Liver (tissue), 9 donors: ENCODE results near the gene FEM1B. TPM values are rescaled to one million over a fixed set of nuclear protein-coding genes. Genes with fewer than 3 reads are reported as not detected.

Experiments
- DNase-seq: peaks from one replicate; pipeline ENCODE4 v3.0.0-alpha.2; 2017; ENCODE audit warnings: low spot score
- H3K27ac ChIP-seq, 2 donors: one replicate each; pipeline ENCODE4 v1.7.0; 2013; ENCODE audit warnings: inconsistent platforms in 2 of 2, low read length in 2 of 2, control low read depth in 1 of 2, low read depth in 1 of 2, mild to moderate bottlenecking in 1 of 2
- H3K27me3 ChIP-seq, 4 donors: one replicate each; pipeline versions ENCODE4 v1.6.1 to v1.7.0; 2013; ENCODE audit warnings: low read length in 3 of 4, inconsistent platforms in 1 of 4, mild to moderate bottlenecking in 1 of 4, moderate library complexity in 1 of 4; ENCODE audit not compliant: control insufficient read depth in 4 of 4, insufficient read depth in 4 of 4
- H3K36me3 ChIP-seq, 4 donors: one replicate each; pipeline versions ENCODE4 v1.6.1 to v1.7.0; 2013; ENCODE audit warnings: low read length in 3 of 4, mild to moderate bottlenecking in 3 of 4, low read depth in 1 of 4, moderate library complexity in 1 of 4; ENCODE audit not compliant: control insufficient read depth in 4 of 4, insufficient read depth in 3 of 4
- H3K4me1 ChIP-seq, 4 donors: one replicate each; pipeline versions ENCODE4 v1.6.1 to v1.7.0; 2013; ENCODE audit warnings: low read length in 3 of 4, mild to moderate bottlenecking in 3 of 4, moderate library complexity in 1 of 4; ENCODE audit not compliant: control insufficient read depth in 4 of 4, insufficient read depth in 4 of 4
- H3K4me3 ChIP-seq, 3 donors: one replicate each; pipeline versions ENCODE4 v1.6.1 to v1.7.0; 2013; ENCODE audit warnings: low read length in 3 of 3, control low read depth in 1 of 3, low read depth in 1 of 3, mild to moderate bottlenecking in 1 of 3
- H3K9ac ChIP-seq, 2 donors: one replicate each; pipeline ENCODE4 v1.7.0; 2013; ENCODE audit warnings: low read length in 2 of 2, mild to moderate bottlenecking in 2 of 2, moderate library complexity in 2 of 2, control low read depth in 1 of 2, low read depth in 1 of 2
- H3K9me3 ChIP-seq, 4 donors: one replicate each; pipeline versions ENCODE4 v1.6.1 to v1.7.0; 2013; ENCODE audit warnings: low read length in 3 of 4; ENCODE audit not compliant: control insufficient read depth in 4 of 4
- EGR1 ChIP-seq, 2 donors: IDR thresholded peaks; 2 replicates each; pipeline ENCODE4 v1.6.1; 2016 to 2018; ENCODE audit warnings: antibody characterized with exemption in 2 of 2, low read depth in 2 of 2
- FOXA1 ChIP-seq: IDR thresholded peaks from 2 replicates; pipeline ENCODE4 v1.6.1; 2016; ENCODE audit warnings: antibody characterized with exemption
- FOXA2 ChIP-seq: IDR thresholded peaks from 2 replicates; pipeline ENCODE4 v1.6.1; 2016; ENCODE audit warnings: antibody characterized with exemption
- GABPA ChIP-seq, 2 donors: IDR thresholded peaks in 1 of 2; conservative IDR thresholded peaks in 1 of 2; 2 replicates each; pipeline ENCODE4 v1.6.1; 2016; ENCODE audit warnings: antibody characterized with exemption in 2 of 2, mild to moderate bottlenecking in 1 of 2, moderate library complexity in 1 of 2
- HNF4G ChIP-seq: IDR thresholded peaks from 2 replicates; pipeline ENCODE4 v1.6.1; 2016; ENCODE audit warnings: antibody characterized with exemption
- JUND ChIP-seq, 2 donors: IDR thresholded peaks; 2 replicates each; pipeline ENCODE4 v1.6.1; 2016; ENCODE audit warnings: antibody characterized with exemption in 2 of 2
- MAX ChIP-seq: IDR thresholded peaks from 2 replicates; pipeline ENCODE4 v1.6.1; 2016; ENCODE audit warnings: antibody characterized with exemption
- NR2F2 ChIP-seq: IDR thresholded peaks from 2 replicates; pipeline ENCODE4 v1.6.1; 2016; ENCODE audit warnings: antibody characterized with exemption
- RAD21 ChIP-seq, 2 donors: IDR thresholded peaks; 2 replicates each; pipeline ENCODE4 v1.6.1; 2016; ENCODE audit warnings: antibody characterized with exemption in 2 of 2, mild to moderate bottlenecking in 2 of 2
- REST ChIP-seq: IDR thresholded peaks from 2 replicates; pipeline ENCODE4 v1.6.1; 2016; ENCODE audit warnings: antibody characterized with exemption, mild to moderate bottlenecking
- RXRA ChIP-seq, 2 donors: IDR thresholded peaks; 2 replicates each; pipeline ENCODE4 v1.6.1; 2017 to 2018; ENCODE audit warnings: antibody characterized with exemption in 2 of 2, mild to moderate bottlenecking in 1 of 2
- TAF1 ChIP-seq: conservative IDR thresholded peaks from 2 replicates; pipeline ENCODE4 v1.6.1; 2016; ENCODE audit warnings: antibody characterized with exemption, mild to moderate bottlenecking
- YY1 ChIP-seq: IDR thresholded peaks from 2 replicates; pipeline ENCODE4 v1.6.1; 2016; ENCODE audit warnings: antibody characterized with exemption, mild to moderate bottlenecking
- WGBS: extraction: QIAGEN DNeasy Blood & Tissue Kit; methylation state at CpG from one replicate; pipeline ENCODE4 v1.1.7; 2013; 5-methylcytosine and 5-hydroxymethylcytosine counted together
- polyA plus RNA-seq, 2 donors: library from polyadenylated mRNA; stranded (reverse) in 1 of 2; unstranded in 1 of 2; fragments of 200-250 nt in 1 of 2; fragments of >200 nt in 1 of 2; fragmentation: Nextera tagmentation in 1 of 2; extraction: Ambion mirVana in 1 of 2; gene quantifications; one replicate each; pipeline versions ENCODE4 v1.2.1 to v1.2.3, GENCODE V29; 2013 to 2015
- total RNA-seq, 2 donors: library from RNA; depleted of rRNA; stranded (reverse); fragments of >200 nt; gene quantifications; one replicate each; pipeline ENCODE4 v1.2.3, GENCODE V29; 2014
- TF ChIP-seq, protein P1 (sequence below): IDR thresholded peaks from 2 replicates; pipeline ENCODE4 v1.6.1; 2016; ENCODE audit warnings: antibody characterized with exemption
- donor health status: healthy.
- donor health status: healthy.
- donor health status: healthy.
- donor health status: healthy.
- donor health status: healthy.

FEM1B gene
- total and polyA plus RNA-seq, 4 donors: 6.2 to 39.5 (median 17.8) TPM

DNA sequence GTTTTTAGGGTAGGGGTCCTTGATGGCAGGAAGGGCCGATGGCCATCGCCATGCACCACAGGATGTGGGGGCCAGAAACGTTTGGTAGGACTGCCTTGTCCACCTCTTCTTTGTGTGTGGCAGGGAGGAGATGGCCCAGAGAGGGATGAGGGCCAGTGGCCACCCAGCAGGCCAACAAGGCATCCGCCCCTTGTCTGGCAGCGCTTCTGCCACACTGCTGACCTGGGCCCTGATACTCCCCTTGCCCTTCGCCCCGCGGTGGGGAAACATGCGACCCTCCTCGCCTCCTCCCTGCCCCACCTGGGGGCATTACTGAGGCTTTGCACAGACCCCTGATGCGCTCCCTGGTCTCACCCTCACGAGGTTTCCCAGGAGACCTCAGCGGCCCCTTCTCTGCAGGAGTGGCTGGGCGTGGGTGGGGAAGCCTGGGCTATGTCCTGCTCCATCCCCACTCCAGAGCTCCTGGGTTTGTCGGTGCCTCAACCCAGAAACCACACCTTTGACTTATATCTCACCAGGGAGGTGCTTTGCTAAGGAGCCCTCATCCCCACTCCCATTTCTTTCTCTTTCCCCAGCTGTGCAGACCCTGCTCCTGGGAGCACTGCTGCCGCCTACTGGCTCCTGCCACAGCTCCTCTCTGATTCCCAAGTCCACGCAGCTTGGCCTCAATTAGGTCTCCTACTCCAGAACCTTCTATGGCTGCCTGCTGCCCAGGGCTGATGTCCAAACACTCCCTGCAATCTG, 38.7 kb downstream of the FEM1B start (continued):
- no peak for TF ChIP-seq MAX

- Histone ChIP-seq H3K9me3 (no peaks in the 10 kb centered on the region), H3K27ac (no peak overlapping the region), H3K4me3 (no peak overlapping the region), H3K27me3 (no peaks in the 10 kb centered on the region), H3K9ac (no peak overlapping the region), H3K4me1 (no peaks in the 10 kb centered on the region), H3K36me3 (no peaks in the 10 kb centered on the region)
- no peak for DNase-seq
- TF ChIP-seq, protein P1, sequence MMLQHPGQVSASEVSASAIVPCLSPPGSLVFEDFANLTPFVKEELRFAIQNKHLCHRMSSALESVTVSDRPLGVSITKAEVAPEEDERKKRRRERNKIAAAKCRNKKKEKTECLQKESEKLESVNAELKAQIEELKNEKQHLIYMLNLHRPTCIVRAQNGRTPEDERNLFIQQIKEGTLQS: no peak
- TF ChIP-seq RXRA (IDR thresholded peaks at IDR 0.05): no peak
- TF ChIP-seq FOXA2: no peak
- TF ChIP-seq JUND (IDR thresholded peaks at IDR 0.05): no peak
- no peak for TF ChIP-seq REST
- TF ChIP-seq FOXA1: no peak
- TF ChIP-seq GABPA (IDR thresholded peaks at IDR 0.05 in 1 of 2, conservative IDR thresholded peaks at IDR 0.05 in 1 of 2): no peak
- TF ChIP-seq YY1: no peak
- no peak for TF ChIP-seq MAX
- no peak for TF ChIP-seq TAF1
- no peak for TF ChIP-seq RAD21 (IDR thresholded peaks at IDR 0.05)
- TF ChIP-seq HNF4G: no peak
- TF ChIP-seq NR2F2: no peak
- TF ChIP-seq EGR1 (IDR thresholded peaks at IDR 0.05; ENCODE audit: low read depth in 2 of 2): no peak
- 90% methylated on average over 16 of the region's 16 CpGs for WGBS
These were observed 39.9 kb downstream of the FEM1B start for GRCh38 chr15:68317281-68318007.

GRCh38 chr15:68318008-68318835, 40.7 kb downstream of the FEM1B start:
- Histone ChIP-seq H3K36me3 (no peaks in the 10 kb centered on the region), H3K27ac (no peak overlapping the region), H3K4me1 (no peaks in the 10 kb centered on the region), H3K4me3 (no peak overlapping the region), H3K9ac (no peak overlapping the region), H3K9me3 (no peaks in the 10 kb centered on the region), H3K27me3 (no peaks in the 10 kb centered on the region)
- WGBS: 88% methylated on average over 6 of the region's 6 CpGs
- no peak for TF ChIP-seq RAD21 (IDR thresholded peaks at IDR 0.05)
- no peak for TF ChIP-seq RXRA (IDR thresholded peaks at IDR 0.05)
- no peak for TF ChIP-seq GABPA (IDR thresholded peaks at IDR 0.05 in 1 of 2, conservative IDR thresholded peaks at IDR 0.05 in 1 of 2)
- no peak for DNase-seq
